Epidermal melanocyte (primary cell): Measurements from ENCODE around the gene WNK2.

Experiments
- DNase-seq: peaks from one replicate; pipeline ENCODE4 v3.0.0; 2011; ENCODE audit warnings: low spot score; ENCODE audit not compliant: insufficient read length

Gene WNK2

DNA sequence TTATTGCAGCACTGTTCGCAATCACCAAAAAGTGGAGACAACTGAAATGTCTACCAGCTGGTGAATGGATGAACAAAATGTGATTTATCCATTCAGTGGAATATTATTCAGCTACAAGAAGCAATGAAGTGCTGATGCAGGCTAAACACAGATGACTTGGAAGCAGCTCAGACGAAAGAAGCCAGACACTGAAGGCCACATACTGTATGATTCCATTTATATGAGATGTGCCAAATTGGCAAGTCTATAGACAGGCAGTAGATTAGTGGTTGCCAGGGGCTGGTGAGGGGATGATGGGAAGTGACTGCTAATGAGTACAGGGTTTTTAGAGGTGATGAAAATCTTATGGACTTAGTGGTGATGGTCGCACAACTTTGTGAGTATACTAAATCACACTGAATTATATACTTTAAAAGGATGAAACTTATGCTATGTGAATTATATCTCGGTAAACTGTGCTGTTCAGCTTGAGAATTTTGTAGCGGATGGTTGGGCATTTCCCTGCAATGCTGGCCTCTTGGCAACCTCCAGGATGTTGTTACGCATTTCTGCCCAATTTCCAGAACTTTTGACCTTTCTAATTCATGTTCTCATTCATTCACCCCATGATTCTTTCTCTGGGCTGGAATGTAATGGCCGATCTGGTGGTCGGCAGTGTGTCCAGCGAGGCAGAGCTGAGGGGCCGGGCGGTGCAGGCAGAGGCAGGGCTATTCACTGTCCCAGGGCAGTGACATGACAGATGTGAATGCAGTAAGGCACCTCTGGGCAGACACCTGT lies 22.0 kb upstream of the WNK2 start:
- DNase-seq, result no peak

DNA sequence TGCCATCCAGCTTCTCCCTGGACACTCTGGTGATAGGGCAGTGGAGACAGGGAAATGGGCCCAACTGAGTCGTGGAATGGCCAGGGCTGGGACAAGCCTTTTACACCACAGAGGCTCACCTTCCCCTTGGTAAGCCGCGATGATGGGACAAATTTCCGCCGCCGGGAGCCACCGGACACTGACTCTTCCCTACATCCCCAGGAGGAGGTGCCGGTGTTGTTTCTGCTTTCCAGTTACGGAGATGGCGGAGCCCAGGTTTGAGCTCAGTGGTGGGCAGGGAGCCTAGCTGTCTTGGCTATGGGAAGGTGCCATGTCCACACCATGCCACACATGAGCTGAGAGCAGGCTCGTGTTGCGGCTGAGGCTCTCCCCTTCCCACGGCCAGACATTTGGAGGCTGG lies 19.9 kb upstream of the WNK2 start:
- DNase-seq, result no peak

GRCh38 chr9:93166699-93167098 lies 17.2 kb upstream of the WNK2 start:
- DNase-seq, result no peak

- DNase-seq, result no peak
These were observed 16.8 kb upstream of the WNK2 start for GRCh38 chr9:93167185-93167584.

DNA sequence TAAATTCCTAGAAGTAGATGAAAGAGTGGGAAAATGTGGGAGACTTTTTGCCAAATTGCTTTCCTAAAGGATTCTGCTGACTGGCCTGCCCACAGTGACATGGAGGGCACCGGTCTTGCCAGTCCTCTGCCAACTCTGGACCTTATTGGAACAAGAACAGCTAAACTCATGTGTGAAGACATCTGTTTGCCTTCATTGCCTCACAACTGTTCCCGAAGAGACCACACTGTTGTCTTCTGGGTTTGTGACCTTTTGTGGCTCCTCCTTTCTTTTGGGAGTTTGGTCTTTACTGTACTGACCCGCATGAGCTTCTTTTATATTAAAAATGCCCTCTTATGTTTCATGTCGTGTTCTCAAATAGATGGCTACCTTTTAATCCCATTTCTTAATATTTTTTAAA lies 16.1 kb upstream of the WNK2 start:
- DNase-seq, result no peak

- DNase-seq, result no peak
These were observed 15.4 kb upstream of the WNK2 start for GRCh38 chr9:93168581-93168980.

DNA sequence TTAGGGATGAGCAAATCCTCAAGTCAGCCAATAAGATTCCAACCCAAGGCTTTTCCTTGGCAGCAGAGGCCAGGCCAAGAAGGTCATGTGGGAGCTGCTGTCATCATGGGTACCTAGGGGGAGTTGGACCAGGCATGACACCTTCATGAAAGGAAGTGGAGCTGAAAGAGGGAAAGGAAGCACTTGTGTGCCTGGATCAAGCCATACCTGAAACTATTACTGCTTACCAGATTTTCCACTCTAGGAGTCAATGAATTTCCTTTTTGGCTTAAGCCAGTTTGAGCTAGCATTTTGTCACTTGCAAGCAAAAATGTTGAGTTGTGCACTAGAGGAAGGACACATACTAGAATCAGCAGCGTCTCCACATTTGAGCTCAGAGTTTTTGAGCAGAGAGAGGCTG lies 14.5 kb upstream of the WNK2 start:
- no peak for DNase-seq

- DNase-seq, result no peak
These were observed 13.4 kb upstream of the WNK2 start for GRCh38 chr9:93170571-93170970.

DNA sequence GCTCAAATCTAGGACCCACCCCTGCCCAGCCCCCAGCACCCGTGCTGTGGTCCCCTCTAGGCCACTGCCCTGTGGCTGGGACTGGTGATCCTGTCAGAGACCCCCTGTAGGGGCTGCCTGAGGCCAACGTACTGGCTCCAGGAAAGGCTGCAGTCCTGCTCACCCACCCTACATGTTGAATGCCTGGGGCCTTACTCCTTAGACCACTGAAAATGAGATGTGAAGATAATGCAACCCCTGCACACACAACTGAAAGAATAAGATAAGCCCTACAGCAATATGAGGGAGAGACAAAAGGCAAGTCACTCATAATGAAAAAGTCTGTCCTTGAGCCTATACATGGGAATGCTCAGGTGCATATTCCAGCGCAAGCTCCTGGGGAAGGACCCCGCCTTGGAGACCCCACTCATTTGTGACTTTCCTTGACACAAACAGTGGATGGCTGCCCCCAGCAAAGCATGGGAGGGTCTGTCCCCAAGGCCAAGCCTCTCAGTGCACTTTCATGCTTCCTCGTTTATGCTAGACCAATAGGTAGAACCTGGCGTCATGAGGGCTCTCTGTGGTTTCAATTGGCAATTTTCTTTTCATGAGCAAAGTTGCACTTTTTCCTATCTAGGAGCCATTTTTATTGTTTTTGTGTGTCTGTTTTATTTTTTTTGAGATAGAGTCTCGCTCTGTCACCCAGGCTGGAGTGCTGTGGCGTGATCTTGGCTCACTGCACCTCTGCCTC lies 12.5 kb upstream of the WNK2 start:
- DNase-seq, result no peak

- DNase-seq, result no peak
These were observed 11.1 kb upstream of the WNK2 start for GRCh38 chr9:93172666-93173364.

GRCh38 chr9:93173365-93174051 lies 10.4 kb upstream of the WNK2 start:
- no peak for DNase-seq

GRCh38 chr9:93174976-93175375 lies 9.0 kb upstream of the WNK2 start:
- no peak for DNase-seq

GRCh38 chr9:93177676-93178075 lies 6.3 kb upstream of the WNK2 start:
- no peak for DNase-seq

DNA sequence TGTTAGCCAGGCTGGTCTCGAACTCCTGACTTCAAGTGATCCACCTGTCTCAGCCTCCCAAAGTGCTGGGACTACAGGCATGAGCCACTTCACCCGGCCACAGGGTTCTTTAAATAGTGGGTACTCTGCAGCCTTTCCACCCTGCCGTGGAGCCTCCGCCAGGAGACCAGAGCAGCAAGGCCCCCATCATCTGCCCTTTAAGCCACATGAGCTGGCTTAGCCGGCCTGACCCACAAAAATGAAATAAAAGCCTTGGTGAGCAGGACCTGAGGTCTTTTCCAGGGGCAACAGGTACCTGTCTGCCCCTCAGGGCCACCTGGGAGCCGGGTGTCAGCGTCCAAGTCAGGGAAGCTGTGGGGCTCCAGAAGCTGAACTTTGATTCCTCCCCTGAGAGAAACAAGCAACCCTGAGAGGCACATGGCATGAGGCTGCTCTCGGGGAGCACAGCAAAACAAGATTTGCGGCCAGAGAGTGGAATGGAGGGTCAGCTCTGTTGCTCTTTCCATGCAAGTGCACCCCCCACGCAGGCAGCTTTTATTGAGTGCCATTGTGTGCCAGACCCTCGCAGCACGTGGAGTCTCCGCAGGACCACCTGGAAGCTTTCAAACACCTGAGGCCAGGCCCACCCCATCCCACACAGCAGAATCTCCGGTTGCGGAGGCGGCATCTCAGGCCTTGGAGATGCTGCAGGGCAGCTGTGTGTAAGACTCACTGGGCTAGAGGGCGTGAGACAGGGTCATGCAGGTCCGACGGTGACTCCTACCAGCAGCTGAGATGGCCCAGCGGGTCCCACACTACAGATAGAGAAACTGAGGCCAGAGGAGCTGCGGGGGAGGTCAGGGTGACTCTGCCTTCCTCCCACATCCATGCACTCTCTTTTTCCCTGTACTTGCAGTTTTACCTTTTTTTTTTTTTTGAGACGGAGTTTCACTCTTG lies 4.8 kb upstream of the WNK2 start:
- no peak for DNase-seq

GRCh38 chr9:93180938-93181337 lies 3.0 kb upstream of the WNK2 start:
- DNase-seq, result no peak

DNA sequence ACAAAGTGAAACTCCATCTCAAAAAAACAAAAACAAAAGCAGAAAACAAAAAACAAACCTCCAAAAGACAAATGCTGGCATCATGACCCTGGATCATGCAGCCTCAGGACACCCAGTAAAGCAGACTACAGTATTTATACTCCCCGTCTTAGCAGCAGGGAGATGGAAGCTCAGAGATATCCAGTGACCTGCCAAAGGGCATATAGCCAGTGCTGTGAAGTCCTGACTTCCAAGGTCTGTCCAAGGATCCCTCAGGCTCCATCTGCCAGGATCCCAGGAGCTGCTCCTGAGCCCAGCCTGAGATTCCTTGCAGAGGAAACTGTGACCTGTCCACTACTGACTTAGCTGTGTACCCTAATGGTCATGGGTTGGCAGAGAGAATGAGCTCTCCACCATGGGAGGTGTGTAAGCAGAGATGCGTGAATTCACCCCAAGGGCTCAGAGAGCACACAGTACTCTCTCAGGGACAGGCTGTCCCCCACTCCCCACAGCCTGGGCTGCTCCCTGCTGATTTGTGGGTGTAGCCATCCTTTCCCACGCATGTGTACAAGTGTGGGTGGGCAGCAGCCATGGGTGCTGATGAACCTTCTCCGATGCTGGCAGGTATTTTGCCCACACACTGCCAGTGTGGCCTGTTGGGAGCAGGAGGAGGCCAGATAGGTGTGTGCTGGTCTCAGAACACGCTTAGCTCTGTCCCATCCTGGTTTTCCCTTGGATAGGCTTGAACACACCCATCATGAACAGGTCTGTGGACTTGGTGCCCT lies 2.1 kb upstream of the WNK2 start:
- DNase-seq, result no peak

- no peak for DNase-seq
These were observed 1.4 kb upstream of the WNK2 start for GRCh38 chr9:93182572-93182971.

DNA sequence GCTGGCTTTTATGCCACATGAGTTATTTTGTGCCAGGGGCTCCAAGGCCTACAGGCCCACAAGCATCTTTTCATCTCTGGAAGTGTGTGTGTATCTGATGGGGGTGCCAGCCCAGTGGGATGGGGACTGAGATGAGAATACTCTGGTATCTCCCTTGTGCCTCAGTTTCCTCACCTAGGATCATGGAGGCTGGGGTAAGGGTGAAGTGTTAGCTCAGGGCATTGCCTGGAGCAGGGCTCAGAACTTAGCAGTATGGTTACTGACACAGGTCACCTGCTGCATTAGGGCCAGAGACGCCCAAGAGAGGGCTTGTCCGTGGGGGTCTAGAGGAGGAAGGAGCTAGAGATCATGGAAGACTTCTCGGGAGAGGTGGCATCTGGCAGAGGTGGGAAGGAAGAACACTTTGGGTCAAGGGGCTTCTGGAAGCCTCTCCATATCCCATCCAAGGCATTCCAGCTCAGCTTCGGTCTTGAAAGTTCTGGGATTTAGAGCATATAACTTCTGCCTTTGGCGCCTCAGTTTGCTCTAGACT lies 742 bp upstream of the WNK2 start:
- DNase-seq, result no peak

- no peak for DNase-seq
These were observed 710 bp downstream of the WNK2 start for GRCh38 chr9:93184432-93185265.
